NCI-H1105 (cell line): Measurements from ENCODE around the gene HHIPL2.

ENCODE experiments used
- DNase-seq: peaks from one replicate; lab custom pipeline; 2025; lab: John Stamatoyannopoulos, UW

The HHIPL2 gene

DNA sequence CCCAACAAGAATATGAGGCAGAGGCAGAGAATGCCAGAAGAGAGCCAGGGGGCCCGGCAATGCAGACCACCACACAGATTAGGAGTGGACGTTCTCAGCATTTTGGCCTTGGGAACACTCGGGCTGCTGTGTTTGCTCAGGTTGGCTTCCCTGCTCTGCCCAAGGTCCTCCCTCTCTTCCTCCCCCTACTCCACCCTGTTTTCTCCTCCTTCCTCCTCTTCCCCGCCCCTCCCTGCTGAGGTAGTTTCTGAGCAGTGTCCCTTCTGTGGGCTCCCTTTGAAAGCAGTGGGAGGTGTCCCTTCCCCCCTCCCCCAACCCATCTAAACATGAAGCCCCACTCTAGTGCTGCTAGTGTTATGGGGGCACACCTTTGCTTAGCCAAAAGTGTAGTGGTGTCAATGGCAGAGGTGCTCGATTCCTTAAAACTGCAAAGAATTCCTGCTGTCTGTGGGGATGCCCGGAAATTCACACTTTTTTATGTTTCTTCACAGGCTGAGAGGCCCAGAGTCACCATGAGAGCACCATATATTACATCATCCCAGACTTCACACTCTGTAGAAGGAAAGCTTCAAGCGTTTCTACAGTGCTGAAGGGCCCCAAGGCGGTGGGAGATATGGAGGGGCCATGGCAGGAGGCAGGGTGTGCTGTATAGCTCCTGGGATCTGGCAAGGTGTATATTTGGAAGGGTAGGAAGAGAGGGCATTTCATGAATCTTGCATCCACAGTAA is at the start of gene HHIPL2:
Gene HHIPL2, minus strand, starts transcription at position 161 of the 728 bp plus-strand sequence. Its CDS starts 60 bp downstream, at position 101.
- no peak for DNase-seq

DNA sequence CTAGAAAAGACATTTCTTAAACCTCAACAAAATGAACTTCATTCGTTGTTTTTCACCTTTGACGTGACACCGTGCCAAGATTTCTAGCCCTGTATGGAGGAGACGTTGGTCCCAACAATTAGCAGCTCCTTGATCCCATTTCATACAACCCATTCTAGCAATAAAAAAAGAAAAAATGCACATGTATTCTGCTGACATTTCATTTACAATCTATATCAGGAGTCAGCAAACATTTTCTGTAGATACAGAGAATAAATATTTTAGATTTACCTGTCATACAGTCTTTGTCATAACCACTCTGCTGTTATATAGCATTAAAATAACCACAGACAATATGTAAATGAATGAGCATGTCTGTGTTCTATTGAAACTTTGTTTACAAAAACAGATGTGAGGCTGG is 48.8 kb upstream of the HHIPL2 start:
- DNase-seq: no peak

DNA sequence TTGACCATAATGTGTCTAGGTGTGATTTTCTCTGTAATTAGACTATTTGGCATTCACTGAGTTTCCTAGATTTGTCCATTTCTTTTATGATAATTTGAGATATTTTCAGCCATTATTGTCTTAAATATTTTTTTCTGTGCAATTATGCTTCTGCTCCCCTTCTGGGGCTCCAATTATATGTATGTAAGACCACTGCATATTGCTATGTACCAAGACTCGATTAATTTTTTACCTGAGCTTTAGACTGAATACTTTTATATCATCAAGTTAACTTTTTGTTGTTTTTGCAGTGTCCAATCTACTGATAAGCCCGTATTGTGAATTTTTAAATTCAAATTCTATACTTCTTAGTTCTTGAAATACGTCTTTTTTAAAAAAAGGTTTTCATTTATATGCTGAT is 46.9 kb upstream of the HHIPL2 start:
- no peak for DNase-seq

GRCh38 chr1:222592171-222592570 is 44.3 kb upstream of the HHIPL2 start:
- DNase-seq: no peak

- DNase-seq: peak; percentile 83
Measured at GRCh38 chr1:222589462-222590302, 41.8 kb upstream of the HHIPL2 start, which contains the start of gene TAF1A. Gene TAF1A, minus strand, starts transcription at chr1:222589933.

- no peak for DNase-seq
Measured at GRCh38 chr1:222588135-222588534, 40.2 kb upstream of the HHIPL2 start.

- DNase-seq: no peak
Measured at GRCh38 chr1:222586842-222587241, 38.9 kb upstream of the HHIPL2 start.

GRCh38 chr1:222583079-222583478 is 35.2 kb upstream of the HHIPL2 start:
- DNase-seq: no peak

DNA sequence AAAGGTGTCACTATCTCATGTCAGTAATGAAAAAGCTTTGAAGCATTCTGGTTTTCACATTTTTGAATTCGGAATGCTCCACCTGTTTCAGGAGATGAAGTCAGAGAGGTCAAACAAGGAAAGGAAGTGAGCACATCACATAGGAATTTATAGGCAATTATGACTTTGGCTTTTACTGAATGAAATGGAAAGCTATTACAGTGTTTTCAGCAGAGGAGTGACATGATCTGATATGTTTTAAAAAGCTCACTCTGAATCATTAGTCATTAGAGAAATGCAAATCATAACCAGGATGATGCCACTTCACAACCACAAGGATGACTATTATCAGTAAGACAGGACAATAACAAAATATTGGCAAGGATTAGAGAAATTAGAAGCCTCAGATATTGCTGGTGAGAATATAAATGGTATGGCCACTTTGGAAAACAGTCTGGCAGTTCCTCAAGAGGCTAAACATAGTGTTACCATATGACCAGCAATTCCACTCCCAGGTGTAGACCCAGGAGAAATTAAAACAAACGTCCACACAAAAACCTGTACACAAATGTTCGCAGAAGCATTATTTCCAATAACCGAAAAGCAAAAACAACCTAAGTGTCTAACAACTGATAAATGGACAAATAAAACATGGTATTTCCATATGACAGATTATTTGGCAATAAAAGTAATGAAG is 34.3 kb upstream of the HHIPL2 start:
- DNase-seq: no peak

GRCh38 chr1:222579316-222579715 is 31.4 kb upstream of the HHIPL2 start:
- DNase-seq: no peak

GRCh38 chr1:222570837-222571236 is 22.9 kb upstream of the HHIPL2 start:
- DNase-seq: no peak

- no peak for DNase-seq
Measured at GRCh38 chr1:222561656-222562055, 13.8 kb upstream of the HHIPL2 start.

DNA sequence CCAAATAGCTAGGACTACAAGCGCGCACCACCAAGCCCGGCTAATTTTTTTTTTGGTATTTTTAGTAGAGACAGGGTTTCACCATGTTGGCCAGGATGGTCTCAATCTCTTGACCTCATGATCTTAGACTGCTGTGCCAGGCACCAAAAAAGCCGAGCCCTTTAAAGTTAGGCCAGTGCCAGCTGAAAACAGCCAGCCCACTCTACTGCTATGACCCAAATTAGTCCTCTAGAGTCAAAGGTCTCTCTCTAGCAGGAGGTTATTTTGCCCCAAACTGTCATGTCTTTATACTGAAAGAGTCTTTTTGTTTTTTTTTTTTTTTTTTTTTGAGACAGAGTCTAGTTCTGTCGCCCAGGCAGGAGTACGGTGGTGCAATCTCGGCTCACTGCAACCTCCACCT is 9.7 kb upstream of the HHIPL2 start:
- no peak for DNase-seq

GRCh38 chr1:222557148-222557547 is 9.2 kb upstream of the HHIPL2 start:
- DNase-seq: no peak

DNA sequence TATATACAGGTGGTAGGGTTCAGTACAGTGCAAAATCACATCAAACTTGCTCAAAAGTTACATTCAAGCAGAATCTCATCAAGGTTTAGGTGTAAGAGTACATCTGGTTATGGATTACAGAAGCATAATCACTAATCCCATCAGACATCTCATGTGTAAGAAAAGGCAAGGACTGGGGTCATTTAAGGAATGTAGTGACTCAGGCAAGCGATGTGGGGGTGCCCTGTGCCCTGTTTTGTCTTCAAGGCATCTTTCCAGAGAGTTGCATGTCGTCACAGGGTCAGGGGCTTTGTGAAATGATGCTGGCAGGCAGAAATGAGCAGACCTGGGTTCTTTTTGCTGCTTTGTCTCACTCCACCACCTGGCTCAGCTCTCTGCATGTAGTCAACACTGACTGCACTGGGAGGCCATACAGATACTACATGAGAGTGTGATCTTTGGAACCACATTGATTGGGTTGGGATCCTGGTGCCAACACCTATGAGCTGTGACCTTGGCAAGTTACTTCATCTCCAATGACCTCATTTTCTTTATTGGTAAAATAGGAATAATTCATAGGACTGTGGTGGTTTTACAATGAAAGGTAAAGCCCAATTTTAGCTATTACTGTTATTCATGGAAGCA is 8.2 kb upstream of the HHIPL2 start:
- DNase-seq: no peak

GRCh38 chr1:222554177-222554576 is 6.3 kb upstream of the HHIPL2 start:
- DNase-seq: no peak

- DNase-seq: no peak
Measured at GRCh38 chr1:222552882-222553281, 5.0 kb upstream of the HHIPL2 start.

DNA sequence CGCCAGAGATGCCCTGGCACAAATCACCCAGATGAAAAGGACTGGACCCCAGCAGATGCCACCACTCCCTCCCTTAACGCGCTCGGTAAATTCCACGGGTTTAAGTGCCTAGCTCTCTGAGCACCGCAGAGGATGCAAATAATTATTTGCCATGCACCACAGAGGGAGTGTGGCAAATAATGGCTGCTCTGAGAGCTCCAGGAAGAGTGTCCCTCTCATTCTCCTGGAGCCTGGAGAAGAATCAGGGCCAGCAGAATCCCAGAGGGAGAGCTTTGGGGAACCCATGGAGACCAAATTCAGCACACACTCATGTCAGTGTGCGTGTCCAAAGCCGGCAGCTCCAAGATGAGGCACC is 667 bp downstream of the HHIPL2 start:
- no peak for DNase-seq

GRCh38 chr1:222546548-222547259 is 1.2 kb downstream of the HHIPL2 start:
- DNase-seq: no peak

- DNase-seq: no peak
Measured at GRCh38 chr1:222546091-222546490, 1.8 kb downstream of the HHIPL2 start.

DNA sequence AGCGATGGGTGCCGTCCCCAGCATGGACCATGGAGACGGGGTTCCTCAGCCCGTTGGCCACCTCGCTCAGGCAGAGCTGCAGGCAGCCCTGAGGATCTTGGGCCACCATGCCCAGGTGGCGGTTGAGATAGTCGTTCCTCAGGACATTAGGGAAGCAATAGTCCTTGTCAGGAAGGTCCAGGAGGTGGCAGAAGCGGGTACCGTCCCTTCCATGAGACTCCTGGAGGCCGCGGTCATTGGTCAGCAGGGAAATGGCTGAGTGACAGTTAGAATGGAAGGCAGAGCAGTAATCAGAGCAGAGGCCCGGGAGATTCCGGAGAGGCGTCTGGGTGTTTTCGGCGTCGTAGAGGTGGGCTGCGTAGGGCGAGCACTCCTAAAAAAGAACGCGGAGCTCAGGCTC is 4.1 kb downstream of the HHIPL2 start:
- no peak for DNase-seq

DNA sequence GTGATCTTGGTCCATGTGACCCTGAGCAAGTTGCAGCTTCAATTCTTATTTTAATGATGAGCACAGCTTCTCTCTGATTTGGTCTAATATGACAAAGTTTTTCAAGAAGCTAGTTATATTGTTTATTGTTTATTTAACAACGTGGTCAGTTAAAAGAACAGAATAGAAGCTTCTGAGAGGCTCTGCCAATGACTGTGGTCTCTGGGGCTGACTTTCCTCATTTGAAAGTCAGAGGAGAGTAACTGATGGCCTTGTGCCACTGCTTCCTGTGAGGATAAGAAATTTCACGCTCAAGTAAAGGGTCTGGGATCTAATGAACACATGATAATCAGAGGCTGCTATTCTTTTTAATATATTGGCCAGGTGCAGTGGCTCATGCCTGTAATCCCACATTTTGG is 7.3 kb downstream of the HHIPL2 start:
- no peak for DNase-seq
